EL (cell line): ENCODE data around the gene SWAP70.
"Not testable (repeated sequence)": the region's sequence is repeated elsewhere in the genome, so short reads cannot be mapped to it uniquely, and the experiment has no call there.

ENCODE experiments used
- DNase-seq: peaks from one replicate; pipeline ENCODE4 v3.0.0-alpha.2; 2016

SWAP70 gene

DNA sequence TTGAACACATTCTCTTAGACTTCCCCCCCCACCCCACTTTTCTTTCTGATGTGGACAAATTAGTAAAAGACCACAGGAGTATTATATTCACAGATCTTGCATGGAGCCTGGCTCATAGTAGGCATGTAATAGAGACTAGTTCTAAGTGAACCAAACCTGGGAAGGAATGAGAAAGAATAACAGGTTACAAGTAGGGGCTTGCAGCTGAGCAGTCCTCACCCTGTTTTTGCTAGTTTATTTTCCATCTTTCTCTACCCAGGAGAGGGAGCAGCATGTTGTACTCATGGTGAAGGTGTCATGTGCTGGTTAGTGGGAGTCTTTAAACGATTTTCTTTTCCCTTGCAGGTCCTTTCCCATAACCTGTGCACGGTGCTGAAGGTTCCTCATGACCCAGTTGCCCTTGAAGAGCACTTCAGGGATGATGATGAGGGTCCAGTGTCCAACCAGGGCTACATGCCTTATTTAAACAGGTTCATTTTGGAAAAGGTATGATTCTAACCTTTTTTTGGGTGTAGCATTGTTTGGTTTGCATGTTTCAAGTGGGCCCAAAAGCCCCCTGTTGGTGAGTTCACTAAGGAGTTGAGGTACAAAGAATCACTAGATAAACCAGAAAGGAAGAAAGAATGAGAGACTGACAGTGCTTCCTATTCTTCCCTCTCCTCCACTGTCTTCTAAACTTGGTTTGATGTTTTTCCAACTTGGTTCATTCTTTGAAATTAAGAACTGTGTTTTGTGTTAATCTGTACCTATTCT lies 30.1 kb downstream of the SWAP70 start:
- DNase-seq: no peak

GRCh38 chr11:9695228-9695627 lies 31.4 kb downstream of the SWAP70 start:
- DNase-seq: not testable (repeated sequence)

- no peak for DNase-seq
Observed at GRCh38 chr11:9697766-9698165, 33.9 kb downstream of the SWAP70 start.

DNA sequence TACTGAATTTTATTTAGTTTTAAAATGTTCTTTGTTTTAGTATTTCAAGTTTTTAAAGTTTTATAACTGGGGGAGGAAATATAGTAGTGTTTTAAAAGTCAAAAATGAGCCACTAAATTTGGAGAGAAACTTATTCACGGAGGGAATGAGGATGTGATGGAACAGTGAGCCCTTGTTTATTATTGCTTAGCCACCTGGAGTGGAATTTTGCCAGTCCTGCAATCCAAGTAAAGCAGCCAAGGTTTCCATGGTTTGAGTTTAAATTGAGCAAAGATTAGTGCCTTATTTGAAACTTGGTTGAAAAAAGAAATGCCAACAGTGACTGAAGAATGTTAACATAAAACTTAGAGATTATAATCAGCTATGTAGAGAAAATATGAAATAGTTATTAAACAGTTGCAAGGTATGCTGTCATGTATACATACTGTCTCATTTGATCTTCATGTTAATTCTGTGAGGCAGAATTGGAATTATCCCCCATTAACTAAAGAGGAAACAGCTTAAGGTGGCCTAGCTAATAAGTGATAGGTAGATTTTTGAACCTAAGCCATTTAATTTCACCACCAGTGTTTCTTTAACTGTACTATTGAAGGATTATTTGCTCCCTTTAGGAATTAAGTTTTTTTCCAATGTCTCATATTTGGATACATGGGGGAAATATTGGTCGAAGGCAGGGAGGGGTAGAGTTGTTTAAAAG lies 36.4 kb downstream of the SWAP70 start:
- no peak for DNase-seq

DNA sequence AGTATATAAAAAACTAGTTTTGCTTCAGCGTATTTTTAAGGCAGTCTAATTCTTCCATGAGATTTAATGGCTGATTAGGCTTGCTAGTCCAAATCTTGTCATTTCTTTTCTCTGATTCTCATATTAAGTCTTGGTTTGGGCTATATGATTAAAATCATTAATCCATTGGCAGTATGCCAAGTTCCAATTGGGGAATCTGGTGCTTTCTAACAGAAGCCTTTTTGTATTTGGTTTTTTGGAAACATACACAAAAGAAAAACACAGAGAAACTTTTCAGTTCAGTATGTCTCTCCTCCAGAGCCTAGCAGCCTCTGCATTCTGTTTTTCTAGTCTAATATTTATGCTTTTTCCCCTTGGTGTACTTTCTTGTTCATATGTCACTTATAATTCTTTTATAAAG lies 37.9 kb downstream of the SWAP70 start:
- no peak for DNase-seq

DNA sequence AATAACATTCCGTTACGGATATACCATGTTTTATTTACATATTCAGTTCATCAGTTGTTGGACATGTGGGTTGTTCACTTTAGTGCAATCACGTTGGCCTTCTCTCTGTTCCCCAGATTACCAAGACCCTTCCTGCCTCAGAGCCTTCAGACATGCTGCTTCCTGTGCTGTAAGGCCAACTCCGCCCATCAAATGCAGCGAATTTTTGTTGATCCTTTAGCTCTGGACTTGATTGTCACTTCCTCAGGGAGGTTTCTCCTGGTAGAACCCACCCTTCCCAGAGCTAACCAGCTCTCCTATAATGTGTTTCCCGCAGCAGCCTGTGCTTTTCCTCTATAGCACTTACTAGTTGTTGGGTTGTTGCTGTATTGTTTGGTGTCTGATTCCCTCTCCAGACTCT lies 39.4 kb downstream of the SWAP70 start:
- DNase-seq: no peak

GRCh38 chr11:9704037-9704436 lies 40.2 kb downstream of the SWAP70 start:
- no peak for DNase-seq

DNA sequence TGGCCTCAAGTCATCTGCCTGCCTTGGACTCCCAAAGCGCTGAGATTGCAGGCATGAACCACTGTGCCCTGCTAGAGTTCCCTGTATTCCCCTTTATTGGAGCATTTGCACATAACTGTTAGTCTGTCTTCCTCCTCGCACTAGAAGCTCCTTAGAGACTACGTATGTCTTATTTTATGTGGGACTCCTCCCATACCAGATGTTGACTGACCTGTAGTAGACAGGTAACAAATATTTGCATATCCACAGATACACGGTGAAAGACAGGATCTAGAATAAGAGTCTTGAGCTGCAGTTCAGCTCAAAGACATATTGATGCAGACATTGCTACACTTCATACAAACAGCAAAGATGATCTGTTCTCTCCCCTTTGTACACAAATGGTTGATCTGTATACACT lies 40.7 kb downstream of the SWAP70 start:
- no peak for DNase-seq

- DNase-seq: not testable (repeated sequence)
Observed at GRCh38 chr11:9705361-9705760, 41.5 kb downstream of the SWAP70 start.

- no peak for DNase-seq
Observed at GRCh38 chr11:9708544-9708943, 44.7 kb downstream of the SWAP70 start.

DNA sequence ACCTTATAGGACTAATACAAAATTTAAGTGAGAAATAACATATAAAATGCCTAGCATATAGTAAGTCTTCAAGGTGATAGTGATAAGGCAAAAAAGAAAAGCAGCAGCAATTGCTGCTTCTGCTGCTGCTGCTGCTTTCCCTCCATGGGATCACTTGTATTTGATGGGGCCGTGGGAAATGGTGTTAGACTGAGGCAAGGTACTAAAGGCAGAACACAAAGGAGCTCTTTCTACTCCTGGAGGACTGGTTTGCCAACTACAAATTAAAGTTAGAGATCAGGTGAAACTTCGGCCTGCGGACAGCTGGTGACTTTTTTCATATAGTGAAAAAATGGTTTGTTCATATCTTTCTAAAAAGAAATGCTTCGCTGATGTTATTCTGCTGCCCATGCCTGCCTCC lies 46.3 kb downstream of the SWAP70 start:
- DNase-seq: no peak

GRCh38 chr11:9710852-9711251 lies 47.0 kb downstream of the SWAP70 start:
- DNase-seq: no peak

DNA sequence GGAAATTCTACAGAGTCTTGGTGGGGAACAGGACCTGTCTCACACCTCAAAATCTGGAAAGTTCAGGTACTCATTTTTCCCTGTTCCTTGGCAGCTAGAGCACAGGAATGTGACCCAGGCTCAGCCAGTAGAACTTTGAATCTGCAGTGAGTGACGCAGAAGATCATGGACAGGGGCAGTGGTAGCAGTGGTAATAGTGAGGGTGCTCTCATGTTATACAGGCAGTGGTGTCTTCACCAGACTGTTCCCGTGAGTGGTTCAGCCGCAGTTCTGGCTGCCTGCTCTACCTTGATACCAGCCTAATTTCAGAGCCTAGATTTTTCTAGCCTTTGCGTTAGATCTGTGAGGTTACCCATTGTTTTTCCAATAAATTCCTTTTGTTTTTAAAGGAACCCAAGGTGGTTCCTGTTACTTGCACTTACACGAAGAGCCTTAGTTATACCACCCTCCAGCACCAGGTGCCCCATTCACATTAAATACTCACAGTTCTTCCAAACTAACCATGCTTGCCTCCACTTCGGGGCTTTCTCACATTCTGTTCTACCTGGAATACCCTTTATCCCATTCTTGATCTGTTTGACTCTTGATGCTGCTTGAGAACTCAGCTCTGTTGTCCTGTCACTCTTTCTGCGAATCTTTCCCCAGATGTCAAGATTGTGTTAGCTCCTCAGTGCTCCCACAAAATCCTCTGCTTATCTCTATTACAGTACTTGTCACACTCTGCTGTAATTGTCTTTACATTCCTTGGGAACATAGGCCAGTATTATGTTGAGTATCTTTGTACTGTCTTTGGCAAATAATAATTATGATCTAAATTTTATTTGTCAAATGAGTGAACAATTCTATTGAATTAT lies 47.8 kb downstream of the SWAP70 start:
- no peak for DNase-seq

GRCh38 chr11:9714272-9714940 lies 50.5 kb downstream of the SWAP70 start:
- no peak for DNase-seq

GRCh38 chr11:9716275-9717039 lies 52.6 kb downstream of the SWAP70 start:
- peak; percentile 74 for DNase-seq

GRCh38 chr11:9717040-9717357 lies 53.1 kb downstream of the SWAP70 start:
- DNase-seq: no peak

GRCh38 chr11:9717719-9718118 lies 53.8 kb downstream of the SWAP70 start:
- peak; percentile 49 for DNase-seq

- no peak for DNase-seq
Observed at GRCh38 chr11:9718147-9718546, 54.3 kb downstream of the SWAP70 start.

- no peak for DNase-seq
Observed at GRCh38 chr11:9719566-9720289, 55.9 kb downstream of the SWAP70 start.

DNA sequence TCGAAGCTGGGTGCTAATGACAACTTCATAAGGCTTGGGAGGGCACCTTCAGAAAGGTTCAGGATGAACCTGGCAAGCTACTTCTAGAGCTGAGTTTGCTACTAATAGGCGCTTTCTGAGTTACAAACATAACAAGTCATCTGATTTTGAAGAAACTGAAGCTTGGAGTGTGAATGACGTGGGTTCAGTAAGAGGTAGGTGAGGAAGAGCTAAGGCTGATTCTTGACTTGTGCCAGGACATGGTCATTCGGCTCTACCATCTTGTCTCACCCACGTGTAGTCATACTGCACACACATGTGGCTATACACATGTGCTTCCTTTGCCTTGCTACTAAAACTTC lies 56.4 kb downstream of the SWAP70 start:
- no peak for DNase-seq

GRCh38 chr11:9722023-9722422 lies 58.1 kb downstream of the SWAP70 start:
- DNase-seq: no peak

GRCh38 chr11:9722893-9723292 lies 59.0 kb downstream of the SWAP70 start:
- DNase-seq: no peak
